Muscle layer of duodenum (tissue), 2 donors: ENCODE measurements around the gene RRBP1.

Experiments used
- H3K27ac ChIP-seq: one replicate; pipeline ENCODE4 v1.7.0; 2013; ENCODE audit warnings: mild to moderate bottlenecking, low read length
- H3K27me3 ChIP-seq: one replicate; pipeline ENCODE4 v1.7.0; 2013; ENCODE audit warnings: low read depth, mild to moderate bottlenecking, control low read depth, low read length
- H3K36me3 ChIP-seq, 2 donors: one replicate each; pipeline ENCODE4 v1.7.0; 2013; ENCODE audit warnings: low read length in 2 of 2, control low read depth in 1 of 2, mild to moderate bottlenecking in 1 of 2; ENCODE audit not compliant: insufficient read depth in 2 of 2, control insufficient read depth in 1 of 2
- H3K4me1 ChIP-seq, 2 donors: one replicate each; pipeline ENCODE4 v1.7.0; 2013; ENCODE audit warnings: low read length in 2 of 2, mild to moderate bottlenecking in 2 of 2, control low read depth in 1 of 2, moderate library complexity in 1 of 2; ENCODE audit not compliant: insufficient read depth in 2 of 2, control insufficient read depth in 1 of 2
- H3K4me3 ChIP-seq, 2 donors: one replicate each; pipeline ENCODE4 v1.7.0; 2013; ENCODE audit warnings: low read length in 2 of 2, low read depth in 1 of 2, mild to moderate bottlenecking in 1 of 2
- H3K9me3 ChIP-seq, 2 donors: one replicate each; pipeline ENCODE4 v1.7.0; 2013; ENCODE audit warnings: low read length in 2 of 2, control low read depth in 1 of 2, mild to moderate bottlenecking in 1 of 2; ENCODE audit not compliant: control insufficient read depth in 1 of 2
- donor health status: healthy.

Gene RRBP1

DNA sequence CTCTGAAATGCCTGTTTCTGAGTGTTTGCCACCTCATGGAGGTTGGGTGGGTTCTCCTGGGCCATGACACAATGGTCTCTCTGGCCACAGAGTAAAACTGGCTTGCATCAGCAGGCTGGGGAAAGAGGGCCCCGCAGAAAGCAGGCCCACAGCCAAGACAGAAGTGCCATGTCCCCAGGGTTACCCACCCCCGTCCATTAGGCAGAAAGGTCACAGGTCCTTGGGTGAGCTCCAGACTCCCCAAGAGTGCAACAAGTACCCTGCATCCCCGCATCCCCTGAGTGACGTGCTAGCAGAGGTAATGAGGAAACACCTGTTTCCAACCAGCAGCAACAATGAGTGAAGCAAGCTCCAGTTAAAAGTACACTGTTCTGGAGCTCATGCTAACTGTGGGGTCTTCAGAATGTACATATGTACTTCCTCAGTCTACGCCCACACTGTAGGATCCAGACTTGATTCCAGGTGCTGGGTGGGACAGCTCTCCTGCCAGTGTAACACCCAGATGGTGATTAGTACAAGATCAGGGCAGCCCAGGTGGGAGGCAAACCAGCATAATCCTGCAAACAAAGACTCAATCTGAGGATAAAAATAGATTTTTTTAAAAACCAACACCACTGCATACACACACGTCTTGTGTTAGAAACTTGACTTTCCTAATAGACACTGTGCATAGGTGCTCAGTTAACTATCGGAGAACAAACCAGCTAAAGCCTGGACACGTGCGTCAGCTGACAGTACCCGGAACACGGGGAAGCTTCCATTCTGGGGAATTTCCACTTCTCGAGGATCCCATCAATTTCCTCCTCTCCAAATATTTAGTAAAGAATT is 31.5 kb downstream of the RRBP1 start:
- H3K27me3 ChIP-seq: no peaks in the 10 kb centered on the region
- peaks cover 0 to 8% of the 10 kb centered on the region in 2 donors for H3K36me3 ChIP-seq
- H3K4me1 ChIP-seq: peaks cover 38 to 74% of the 10 kb centered on the region in 2 donors
- no peak overlapping the region for H3K27ac ChIP-seq
- H3K4me3 ChIP-seq: no peak overlapping the region
- H3K9me3 ChIP-seq: no peaks in the 10 kb centered on the region

GRCh38 chr20:17648791-17649730 is 33.0 kb downstream of the RRBP1 start:
- H3K4me1 ChIP-seq: peaks cover 38 to 84% of the 10 kb centered on the region in 2 donors
- H3K27me3 ChIP-seq: no peaks in the 10 kb centered on the region
- no peaks in the 10 kb centered on the region for H3K9me3 ChIP-seq
- peaks cover 0 to 4% of the 10 kb centered on the region in 2 donors for H3K36me3 ChIP-seq
- no peak overlapping the region for H3K4me3 ChIP-seq
- peak overlapping the region; percentile 9 for H3K27ac ChIP-seq

DNA sequence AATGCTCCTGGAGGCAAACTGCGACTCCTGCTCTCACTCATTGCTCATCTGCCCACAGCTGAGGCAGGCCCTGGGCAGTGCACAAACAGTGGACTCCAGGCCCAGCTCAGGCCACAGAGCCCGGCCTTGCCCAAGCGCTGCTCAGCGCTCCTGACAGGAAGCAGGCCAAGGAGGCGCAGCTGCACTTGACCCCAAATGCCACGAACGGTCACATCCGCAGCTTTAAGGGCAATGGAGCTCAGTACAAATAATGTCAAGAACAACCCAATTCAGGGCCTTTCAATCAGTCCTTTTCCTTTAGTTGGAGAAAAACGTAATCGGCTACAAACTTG is 33.8 kb downstream of the RRBP1 start:
- no peak overlapping the region for H3K4me3 ChIP-seq
- no peaks in the 10 kb centered on the region for H3K9me3 ChIP-seq
- H3K27ac ChIP-seq: peak overlapping the region; percentile 23
- no peaks in the 10 kb centered on the region for H3K36me3 ChIP-seq
- no peaks in the 10 kb centered on the region for H3K27me3 ChIP-seq
- H3K4me1 ChIP-seq: peaks cover 38 to 91% of the 10 kb centered on the region in 2 donors

DNA sequence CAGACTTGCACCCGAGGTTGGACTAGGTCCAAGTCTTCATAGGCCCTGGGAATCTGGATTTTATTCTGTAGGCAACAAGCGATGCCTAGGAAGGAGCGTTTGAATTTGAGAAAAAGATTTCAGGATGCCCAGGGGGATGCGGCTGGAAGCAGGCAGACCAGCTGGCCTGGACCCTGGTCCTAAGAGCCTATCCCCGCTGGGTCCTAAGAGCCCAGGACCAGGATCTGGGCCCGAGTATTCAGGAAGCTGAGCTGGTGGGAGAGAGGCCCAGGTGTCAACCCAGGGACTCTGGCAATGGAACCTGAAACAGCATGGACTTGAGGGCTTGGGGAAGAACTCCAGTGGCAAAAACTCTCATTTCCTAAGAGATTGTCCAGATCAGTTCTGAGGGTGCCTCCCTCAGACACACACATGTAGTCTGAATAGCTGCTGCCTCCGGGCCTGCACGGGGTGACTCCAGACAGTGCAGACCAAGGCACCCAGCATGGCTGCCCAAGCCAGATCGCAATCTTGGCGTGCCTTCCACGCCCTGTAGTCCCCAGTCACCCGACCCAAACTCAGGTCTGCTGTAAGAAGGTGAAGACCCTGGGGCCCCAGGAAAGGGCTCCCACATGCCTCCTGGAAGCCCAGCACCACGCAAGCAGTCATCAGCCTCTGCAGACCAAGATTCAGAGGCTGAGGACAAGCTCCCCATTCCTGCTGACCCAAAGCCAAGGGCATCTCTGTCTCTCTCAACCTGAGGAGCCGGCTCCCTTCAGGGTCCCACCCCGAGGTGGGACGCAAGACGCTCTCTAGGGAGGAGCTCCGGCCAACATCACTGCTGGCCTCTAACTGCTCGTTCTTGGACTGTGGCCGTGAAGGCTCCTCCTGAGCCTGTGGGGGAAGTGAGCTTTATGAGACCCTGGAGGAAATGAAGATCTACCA is 34.4 kb downstream of the RRBP1 start:
- peak overlapping the region; percentile 23 for H3K27ac ChIP-seq
- H3K4me1 ChIP-seq: peaks cover 38 to 97% of the 10 kb centered on the region in 2 donors
- no peaks in the 10 kb centered on the region for H3K9me3 ChIP-seq
- no peak overlapping the region for H3K4me3 ChIP-seq
- H3K27me3 ChIP-seq: no peaks in the 10 kb centered on the region
- peaks cover 2 to 3% of the 10 kb centered on the region in 2 donors for H3K36me3 ChIP-seq

GRCh38 chr20:17646961-17647301 is 35.1 kb downstream of the RRBP1 start:
- no peak overlapping the region for H3K4me3 ChIP-seq
- H3K4me1 ChIP-seq: peaks cover 38 to 95% of the 10 kb centered on the region in 2 donors
- peaks cover 5 to 10% of the 10 kb centered on the region in 2 donors for H3K36me3 ChIP-seq
- H3K9me3 ChIP-seq: no peaks in the 10 kb centered on the region
- H3K27ac ChIP-seq: no peak overlapping the region
- H3K27me3 ChIP-seq: no peaks in the 10 kb centered on the region

- H3K9me3 ChIP-seq: no peaks in the 10 kb centered on the region
- no peak overlapping the region for H3K27ac ChIP-seq
- H3K27me3 ChIP-seq: no peaks in the 10 kb centered on the region
- H3K36me3 ChIP-seq: peaks cover 10 to 15% of the 10 kb centered on the region in 2 donors
- peaks cover 38 to 89% of the 10 kb centered on the region in 2 donors for H3K4me1 ChIP-seq
- no peak overlapping the region for H3K4me3 ChIP-seq
Measured at GRCh38 chr20:17646209-17646960, 35.7 kb downstream of the RRBP1 start.

DNA sequence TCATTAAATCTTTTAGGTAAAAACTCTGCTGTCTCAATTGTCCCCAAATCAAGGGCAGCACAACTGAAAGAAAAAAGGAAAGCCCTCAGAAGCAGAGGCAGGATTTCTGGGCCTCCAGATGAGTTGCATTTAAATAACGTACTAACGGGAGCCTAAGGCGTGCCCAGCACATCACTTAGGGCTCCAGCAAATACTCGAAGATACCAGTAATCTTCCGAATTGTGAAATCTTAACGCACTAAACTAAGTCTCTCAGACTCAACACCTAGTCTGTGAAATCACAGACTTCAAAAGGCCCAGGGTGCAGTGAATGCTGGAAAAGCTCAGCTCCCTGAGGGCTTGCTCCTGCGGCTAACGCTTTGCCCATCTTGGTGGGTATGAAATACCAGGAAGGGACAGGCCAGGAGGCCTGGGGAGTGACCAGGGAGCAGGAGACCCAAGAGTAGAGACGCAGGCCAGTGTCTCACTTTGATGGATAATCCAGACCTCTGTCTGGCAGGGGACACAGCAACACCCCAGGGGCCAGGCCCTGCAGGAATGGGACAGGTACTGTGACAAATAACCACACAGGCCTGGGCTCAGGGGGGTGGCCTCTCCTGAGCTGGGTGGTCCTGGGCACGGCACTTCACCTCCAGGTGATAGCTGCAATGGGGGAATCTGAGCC is 36.4 kb downstream of the RRBP1 start:
- Histone ChIP-seq H3K4me3 (no peak overlapping the region), H3K36me3 (peaks cover 13 to 21% of the 10 kb centered on the region in 2 donors), H3K27ac (no peak overlapping the region), H3K27me3 (no peaks in the 10 kb centered on the region), H3K9me3 (no peaks in the 10 kb centered on the region), H3K4me1 (peaks cover 32 to 82% of the 10 kb centered on the region in 2 donors)

GRCh38 chr20:17645010-17645409 is 37.0 kb downstream of the RRBP1 start:
- Histone ChIP-seq H3K9me3 (no peaks in the 10 kb centered on the region), H3K4me1 (peaks cover 27 to 78% of the 10 kb centered on the region in 2 donors), H3K36me3 (peaks cover 16 to 28% of the 10 kb centered on the region in 2 donors), H3K27ac (no peak overlapping the region), H3K27me3 (no peaks in the 10 kb centered on the region), H3K4me3 (no peak overlapping the region)

DNA sequence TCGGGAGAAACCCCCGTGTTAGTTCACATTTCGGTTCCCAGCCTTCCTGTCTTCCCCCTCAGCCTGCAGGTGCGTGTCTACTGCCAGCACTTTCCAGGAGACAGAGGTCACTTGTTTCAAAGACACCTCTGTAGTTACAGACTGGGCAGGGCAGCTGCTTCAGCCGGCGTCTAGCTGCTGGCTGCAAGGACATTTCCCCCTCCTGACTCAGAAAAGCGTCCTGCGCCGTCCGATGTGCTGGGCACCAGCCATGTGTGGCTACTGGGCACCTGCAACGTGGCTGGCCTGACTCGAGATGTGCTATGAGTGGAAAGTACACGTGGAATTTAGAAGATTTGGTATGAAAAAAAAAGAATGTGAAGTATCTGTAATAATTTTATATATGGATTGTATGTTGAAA is 37.6 kb downstream of the RRBP1 start:
- H3K27ac ChIP-seq: no peak overlapping the region

More for the DNA sequence above, 37.6 kb downstream of the RRBP1 start:
- Histone ChIP-seq H3K27me3 (no peaks in the 10 kb centered on the region), H3K4me3 (no peak overlapping the region), H3K4me1 (peaks cover 23 to 78% of the 10 kb centered on the region in 2 donors), H3K9me3 (no peaks in the 10 kb centered on the region), H3K36me3 (peaks cover 17 to 28% of the 10 kb centered on the region in 2 donors)
